ENCODE results near the gene GET4. TPM values are rescaled to one million over a fixed set of nuclear protein-coding genes. Genes with fewer than 3 reads are reported as not detected.
A peak's percentile ranks its signal among the peaks of the same experiment; 100 is the strongest.

Gene GET4
- total and polyA plus RNA-seq, 12 donors = 14.7 to 38.6 (median 20.8) TPM

DNA sequence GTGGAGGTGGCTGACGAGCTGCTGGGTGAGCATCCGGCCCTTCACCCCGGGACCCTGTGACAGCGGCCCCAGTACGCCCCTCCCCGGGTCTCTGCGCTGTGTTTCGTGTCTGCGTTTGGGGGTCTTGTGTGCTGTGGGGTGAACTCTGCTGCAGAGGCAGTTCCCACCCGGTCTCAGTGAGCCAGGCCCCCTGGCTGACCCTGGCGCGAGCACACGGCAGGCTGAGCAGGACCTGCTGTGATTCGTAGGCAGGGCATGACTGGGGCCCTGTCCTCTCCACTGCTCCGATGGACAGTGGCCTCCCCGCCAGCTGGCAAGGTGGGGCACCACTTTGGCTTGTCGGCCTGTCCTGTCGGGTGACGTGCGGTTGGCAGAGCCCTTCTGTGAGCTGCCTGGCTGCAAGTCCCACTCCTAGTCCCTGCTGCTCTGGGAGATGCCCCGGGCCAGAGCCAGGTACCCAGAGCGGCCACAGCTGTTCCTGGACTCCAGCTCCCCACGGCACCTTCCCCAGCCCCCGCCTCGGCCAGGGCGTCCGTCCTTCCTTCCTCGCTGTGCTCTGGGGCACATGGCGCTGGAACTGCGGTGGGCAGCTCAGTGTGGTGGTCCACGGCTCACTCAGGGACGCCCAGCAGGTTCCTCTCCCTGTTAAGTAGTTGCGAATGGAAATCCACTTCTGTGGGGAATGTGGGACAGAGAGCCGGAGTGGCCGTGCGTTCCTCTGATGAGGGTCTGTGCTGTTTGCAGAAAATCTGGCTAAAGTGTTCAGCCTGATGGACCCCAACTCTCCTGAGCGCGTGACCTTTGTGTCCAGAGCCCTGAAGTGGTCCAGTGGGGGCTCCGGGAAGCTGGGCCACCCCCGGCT is 10.5 kb downstream of the GET4 start:
- ATAC-seq = peak; percentile 63 to 94 (median 86)
- Histone ChIP-seq H3K27ac (peak overlapping the region in 4 of 10 donors; percentile 14 to 43 (median 18)), H3K36me3 (peaks cover 0 to 55% (median 34%) of the 10 kb centered on the region in 9 donors), H3K4me3 (no peak overlapping the region), H3K27me3 (no peaks in the 10 kb centered on the region), H3K4me1 (peaks cover 17 to 50% (median 31%) of the 10 kb centered on the region in 9 donors), H3K9me3 (no peaks in the 10 kb centered on the region)
- peak; percentile 78 to 85 for DNase-seq
- WGBS, 2 donors = 77 to 83% methylated on average over 40 of the region's 40 CpGs
- TF ChIP-seq, protein P1, sequence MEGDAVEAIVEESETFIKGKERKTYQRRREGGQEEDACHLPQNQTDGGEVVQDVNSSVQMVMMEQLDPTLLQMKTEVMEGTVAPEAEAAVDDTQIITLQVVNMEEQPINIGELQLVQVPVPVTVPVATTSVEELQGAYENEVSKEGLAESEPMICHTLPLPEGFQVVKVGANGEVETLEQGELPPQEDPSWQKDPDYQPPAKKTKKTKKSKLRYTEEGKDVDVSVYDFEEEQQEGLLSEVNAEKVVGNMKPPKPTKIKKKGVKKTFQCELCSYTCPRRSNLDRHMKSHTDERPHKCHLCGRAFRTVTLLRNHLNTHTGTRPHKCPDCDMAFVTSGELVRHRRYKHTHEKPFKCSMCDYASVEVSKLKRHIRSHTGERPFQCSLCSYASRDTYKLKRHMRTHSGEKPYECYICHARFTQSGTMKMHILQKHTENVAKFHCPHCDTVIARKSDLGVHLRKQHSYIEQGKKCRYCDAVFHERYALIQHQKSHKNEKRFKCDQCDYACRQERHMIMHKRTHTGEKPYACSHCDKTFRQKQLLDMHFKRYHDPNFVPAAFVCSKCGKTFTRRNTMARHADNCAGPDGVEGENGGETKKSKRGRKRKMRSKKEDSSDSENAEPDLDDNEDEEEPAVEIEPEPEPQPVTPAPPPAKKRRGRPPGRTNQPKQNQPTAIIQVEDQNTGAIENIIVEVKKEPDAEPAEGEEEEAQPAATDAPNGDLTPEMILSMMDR (IDR thresholded peaks at IDR 0.05) = no peak
- intact Hi-C loops (cut with DNase I) = loop anchor here in 1 of 10 donors (10.0 kb wide), 1 partner anchor 78 kb away; no protein-coding TSS in a partner anchor

DNA sequence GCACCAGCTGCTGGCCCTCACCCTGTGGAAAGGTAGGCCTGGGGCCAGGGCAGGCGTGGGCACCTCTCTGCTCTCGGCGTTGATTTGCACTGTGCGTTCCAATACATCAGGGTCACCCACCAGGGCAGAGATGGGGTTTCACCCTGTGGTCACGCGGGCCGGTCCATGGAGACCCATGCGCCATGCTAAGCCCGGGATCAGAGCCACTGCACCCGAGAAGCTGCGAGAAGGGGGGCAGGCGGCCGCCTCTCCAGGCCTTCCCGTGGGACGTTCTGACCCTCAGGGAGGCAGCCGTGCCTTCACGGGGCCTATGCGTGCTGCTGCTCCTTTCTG is 11.1 kb downstream of the GET4 start:
- TF ChIP-seq, protein P1 (IDR thresholded peaks at IDR 0.05) = no peak
- intact Hi-C loops (cut with DNase I) = loop anchor here in 1 of 10 donors (10.0 kb wide), 1 partner anchor 77 kb away; no protein-coding TSS in a partner anchor
- DNase-seq (peak in 1 of 2 donors; percentile 11), ATAC-seq (peak in 1 of 8 donors; percentile 3)
- Histone ChIP-seq H3K36me3 (peaks cover 0 to 58% (median 40%) of the 10 kb centered on the region in 9 donors), H3K4me1 (peaks cover 17 to 50% (median 31%) of the 10 kb centered on the region in 9 donors), H3K9me3 (no peaks in the 10 kb centered on the region), H3K27ac (peak overlapping the region in 1 of 10 donors; percentile 9), H3K27me3 (no peaks in the 10 kb centered on the region), H3K4me3 (no peak overlapping the region)
- WGBS, 2 donors = 93 to 95% methylated on average over 18 of the region's 18 CpGs

DNA sequence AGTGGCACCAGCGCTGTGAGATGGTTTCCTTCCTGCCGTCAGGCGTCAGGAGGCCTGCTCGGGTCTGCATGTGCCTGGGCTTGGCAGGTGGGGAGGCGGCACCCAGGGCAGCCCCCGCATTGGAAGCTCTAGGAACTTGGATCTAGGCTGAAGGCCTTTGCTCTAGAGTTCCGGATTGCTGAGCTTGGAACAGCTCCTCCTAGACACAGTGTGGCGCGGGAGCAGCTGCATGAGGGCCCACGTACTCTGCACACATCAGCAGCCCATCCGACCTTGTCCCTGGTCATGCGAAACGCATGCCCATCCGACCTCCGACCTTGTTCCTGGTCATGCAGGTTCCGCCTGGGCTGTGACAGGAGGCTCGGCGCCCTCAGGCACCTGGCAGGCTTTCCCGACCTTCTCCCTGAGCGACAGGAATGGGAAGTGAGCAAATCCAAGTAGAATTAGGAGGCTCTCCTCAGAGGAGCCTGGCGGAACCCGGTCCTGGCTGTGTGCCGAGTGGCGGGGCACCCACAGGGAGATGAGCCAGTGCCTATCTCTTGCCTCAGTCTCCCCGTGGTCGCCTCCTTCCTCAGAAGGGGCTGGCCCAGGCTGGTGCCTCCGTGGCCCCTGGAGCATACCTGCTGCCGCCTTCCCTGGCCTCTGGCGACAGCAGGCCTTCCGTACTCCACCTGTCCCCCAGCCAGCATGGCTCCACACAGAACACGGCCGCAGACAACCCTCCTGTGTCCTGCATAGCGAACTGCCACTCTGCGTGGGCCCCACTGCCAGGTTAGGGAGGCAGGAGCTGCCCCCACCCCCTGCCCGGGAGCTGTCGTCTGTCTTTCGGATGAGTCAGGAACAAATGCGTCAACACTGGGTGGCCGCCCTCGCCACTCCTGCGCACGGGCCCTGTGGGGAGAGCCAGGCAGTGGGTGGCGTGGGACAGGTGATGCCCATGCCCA is 12.0 kb downstream of the GET4 start:
- DNase-seq (peak in 1 of 2 donors; percentile 13), ATAC-seq (no peak)
- intact Hi-C loops (cut with DNase I) = loop anchor here in 1 of 10 donors (10.0 kb wide), 1 partner anchor 76 kb away; no protein-coding TSS in a partner anchor
- Histone ChIP-seq H3K36me3 (peaks cover 0 to 63% (median 40%) of the 10 kb centered on the region in 9 donors), H3K27ac (no peak overlapping the region), H3K9me3 (no peaks in the 10 kb centered on the region), H3K4me3 (no peak overlapping the region), H3K4me1 (peaks cover 15 to 42% (median 30%) of the 10 kb centered on the region in 9 donors), H3K27me3 (no peaks in the 10 kb centered on the region)
- 91% methylated on average over 43 of the region's 43 CpGs for WGBS, 2 donors
- TF ChIP-seq, protein P1 (IDR thresholded peaks at IDR 0.05) = no peak

DNA sequence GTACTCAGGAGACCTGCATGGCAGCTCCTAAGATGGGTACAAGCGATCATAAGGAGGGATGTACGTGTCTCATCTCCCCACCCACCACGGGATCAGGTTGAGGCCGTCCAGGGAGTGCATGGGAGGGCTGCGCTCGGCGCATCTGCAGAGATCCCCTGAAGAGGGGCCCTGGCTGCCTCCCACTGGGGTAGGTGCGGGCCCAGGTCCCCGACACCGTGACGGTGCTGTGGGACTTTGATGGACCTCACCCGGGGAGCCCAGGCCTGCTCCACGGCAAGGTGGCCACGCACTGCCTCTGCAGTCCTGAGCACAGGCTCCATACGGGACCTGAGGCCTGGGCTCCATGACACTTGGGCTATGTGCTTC is 12.7 kb downstream of the GET4 start:
- no peaks in the 10 kb centered on the region for H3K27me3 ChIP-seq
- intact Hi-C loops (cut with DNase I) = loop anchor here in 1 of 10 donors (10.0 kb wide), 1 partner anchor 76 kb away; no protein-coding TSS in a partner anchor
- DNase-seq (peak in 1 of 2 donors; percentile 8), ATAC-seq (no peak)
- H3K9me3 ChIP-seq = no peaks in the 10 kb centered on the region
- 90 to 96% methylated on average over 15 of the region's 15 CpGs for WGBS, 2 donors
- TF ChIP-seq, protein P1 (IDR thresholded peaks at IDR 0.05) = no peak
- peaks cover 12 to 35% (median 29%) of the 10 kb centered on the region in 9 donors for H3K4me1 ChIP-seq
- H3K27ac ChIP-seq = no peak overlapping the region
- H3K36me3 ChIP-seq = peaks cover 0 to 69% (median 40%) of the 10 kb centered on the region in 9 donors
- H3K4me3 ChIP-seq = no peak overlapping the region
